Heart right ventricle (tissue), 16 donors: ENCODE measurements around the gene TRMT5. TPM values are rescaled to one million over a fixed set of nuclear protein-coding genes. Genes with fewer than 3 reads are reported as not detected.

ENCODE experiments used
- ATAC-seq, 8 donors: fragments of 200-7000 bp; cut with Tn5 transposase; one replicate each; pipeline ENCODE4 v1.9.1; 2020; ENCODE audit warnings: mild to moderate bottlenecking in 8 of 8, moderate library complexity in 8 of 8, moderate number of reproducible peaks in 1 of 8
- DNase-seq, 2 donors: peaks; one replicate each; pipeline ENCODE4 v3.0.0-alpha.2; 2020
- H3K27ac ChIP-seq, 10 donors: fragments of 200-600 bp; sonication (generic) in 2 of 10; one replicate each; pipeline versions ENCODE4 v1.5.0 to v1.8.0; 2020 to 2022; ENCODE audit warnings: mild to moderate bottlenecking in 3 of 10
- H3K27me3 ChIP-seq, 7 donors: fragments of 200-600 bp; one replicate each; pipeline ENCODE4 v1.8.0; 2021 to 2022; ENCODE audit warnings: mild to moderate bottlenecking in 2 of 7
- H3K36me3 ChIP-seq, 9 donors: fragments of 200-600 bp; sonication (generic) in 1 of 9; one replicate each; pipeline versions ENCODE4 v1.5.0 to v1.8.0; 2020 to 2022; ENCODE audit warnings: mild to moderate bottlenecking in 2 of 9
- H3K4me1 ChIP-seq, 9 donors: fragments of 200-600 bp; sonication (generic) in 1 of 9; one replicate each; pipeline versions ENCODE4 v1.5.0 to v1.8.0; 2020 to 2022; ENCODE audit warnings: mild to moderate bottlenecking in 4 of 9
- H3K4me3 ChIP-seq, 10 donors: fragments of 200-600 bp; sonication (generic) in 2 of 10; one replicate each; pipeline versions ENCODE4 v1.5.0 to v1.8.0; 2020 to 2022; ENCODE audit warnings: mild to moderate bottlenecking in 7 of 10, moderate library complexity in 2 of 10
- H3K9me3 ChIP-seq, 11 donors: fragments of 200-600 bp in 10 of 11; sonication (generic) in 2 of 11; one replicate each; pipeline versions ENCODE4 v1.5.0 to v1.8.0; 2013 to 2022; ENCODE audit warnings: mild to moderate bottlenecking in 2 of 11, control low read depth in 1 of 11, moderate library complexity in 1 of 11
- WGBS, 2 donors: extraction: QIAGEN DNeasy Blood & Tissue Kit; methylation state at CpG; one replicate each; pipeline ENCODE4 v1.1.7; 2013; ENCODE audit warnings: inconsistent platforms in 1 of 2; 5-methylcytosine and 5-hydroxymethylcytosine counted together
- intact Hi-C, 10 donors: fragments of 100-400 bp; cut with DNase I; formaldehyde crosslinking; loops; one replicate each; pipeline versions ENCODE4 v1.11.1 to v1.14.2; 2022
- polyA plus RNA-seq, 2 donors: library from polyadenylated mRNA; stranded (reverse); fragments of 200-250 nt; gene quantifications; one replicate each; pipeline ENCODE4 v1.2.3, GENCODE V29; 2013
- total RNA-seq, 10 donors: library from RNA; stranded (reverse); fragmentation: NEBNext Ultra II Directional in 3 of 10; extraction: Animal tissue kit (Norgen Biotek cat#: 25700) in 3 of 10; gene quantifications; one replicate each; pipeline versions ENCODE4 v1.2.1 to v1.2.4, GENCODE V29; 2021 to 2023
- TF ChIP-seq, protein P1 (sequence below), 9 donors: fragments of 200-600 bp; sonication (generic) in 2 of 9; IDR thresholded peaks; one replicate each; pipeline versions ENCODE4 v1.5.0 to v1.8.0; 2021 to 2022; ENCODE audit warnings: antibody characterized with exemption in 9 of 9, mild to moderate bottlenecking in 5 of 9, moderate library complexity in 1 of 9
- donor health status: Arrhythmogenic right ventricular cardiomyopathy.
- donor health status: ischemic (EF 13 %, LVEDD 7.1; RV severe dilation, severe dysfunction).
- donor health status: healthy with polysubstance abuse.
- donor health status: DM: no; HTN: yes; CAD: no.
- donor health status: DM: no; HTN: no; CAD: no.
- donor health status: ischemic (EF 25% LVEDD 6.9; RV normal size, moderate dysfunction).
- donor health status: ischemic (EF 25% LVEDD 5.7; RV mildly dilated, moderate dysfunction).
- donor health status: healthy.
- donor health status: DM: yes; HTN: yes; CAD: no.
- donor health status: Ischemic cardiomyopathy.
- donor health status: ischemic (EF 35%, LVEDD 5.7; RV mildly dilated, moderate dysfunction).
- donor health status: nonischemic (EF 11% LVEDD 7.7; RV severe dilation, severe dysfunction).
- donor health status: DM: yes; HTN: yes; CAD: no.
- donor health status: PGD.
- donor health status: ischemic (EF 29% LVEDD 5.4; RV normal size, mild dysfunction).
- donor health status: nonischemic (EF 23%, LVEDD 6.1; RV moderate dilation, normal function).

Gene TRMT5
- total and polyA plus RNA-seq, 12 donors: 2.0 to 8.9 (median 6.6) TPM

DNA sequence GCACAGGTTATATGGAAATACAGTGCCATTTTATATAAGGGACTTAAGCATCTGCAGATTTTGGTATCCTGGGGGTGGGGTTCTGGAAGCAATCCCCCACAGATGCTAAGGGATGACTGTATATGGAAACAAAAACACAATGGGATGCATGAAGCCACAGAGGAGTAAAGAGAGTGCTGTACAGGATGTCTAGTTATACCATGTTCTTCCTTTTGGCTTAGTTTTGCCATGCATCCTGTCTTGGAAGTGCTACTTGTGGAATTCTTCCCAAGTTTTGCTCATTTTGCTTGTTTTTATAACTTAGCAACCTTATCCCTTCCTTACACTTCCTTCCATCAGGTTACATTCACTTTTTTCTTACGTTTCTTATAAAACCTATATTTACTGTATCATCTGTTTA is 55.6 kb downstream of the TRMT5 start:
- H3K27ac ChIP-seq: no peak overlapping the region
- ATAC-seq (no peak), DNase-seq (no peak)
- TF ChIP-seq, protein P1, sequence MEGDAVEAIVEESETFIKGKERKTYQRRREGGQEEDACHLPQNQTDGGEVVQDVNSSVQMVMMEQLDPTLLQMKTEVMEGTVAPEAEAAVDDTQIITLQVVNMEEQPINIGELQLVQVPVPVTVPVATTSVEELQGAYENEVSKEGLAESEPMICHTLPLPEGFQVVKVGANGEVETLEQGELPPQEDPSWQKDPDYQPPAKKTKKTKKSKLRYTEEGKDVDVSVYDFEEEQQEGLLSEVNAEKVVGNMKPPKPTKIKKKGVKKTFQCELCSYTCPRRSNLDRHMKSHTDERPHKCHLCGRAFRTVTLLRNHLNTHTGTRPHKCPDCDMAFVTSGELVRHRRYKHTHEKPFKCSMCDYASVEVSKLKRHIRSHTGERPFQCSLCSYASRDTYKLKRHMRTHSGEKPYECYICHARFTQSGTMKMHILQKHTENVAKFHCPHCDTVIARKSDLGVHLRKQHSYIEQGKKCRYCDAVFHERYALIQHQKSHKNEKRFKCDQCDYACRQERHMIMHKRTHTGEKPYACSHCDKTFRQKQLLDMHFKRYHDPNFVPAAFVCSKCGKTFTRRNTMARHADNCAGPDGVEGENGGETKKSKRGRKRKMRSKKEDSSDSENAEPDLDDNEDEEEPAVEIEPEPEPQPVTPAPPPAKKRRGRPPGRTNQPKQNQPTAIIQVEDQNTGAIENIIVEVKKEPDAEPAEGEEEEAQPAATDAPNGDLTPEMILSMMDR (IDR thresholded peaks at IDR 0.05): no peak
- intact Hi-C loops: no loop called here
- H3K27me3 ChIP-seq: no peaks in the 10 kb centered on the region
- no peak overlapping the region for H3K4me3 ChIP-seq
- H3K36me3 ChIP-seq: no peaks in the 10 kb centered on the region
- H3K4me1 ChIP-seq: no peaks in the 10 kb centered on the region
- H3K9me3 ChIP-seq: no peaks in the 10 kb centered on the region
- 58 to 64% methylated on average over 1 of the region's 1 CpG for WGBS, 2 donors

DNA sequence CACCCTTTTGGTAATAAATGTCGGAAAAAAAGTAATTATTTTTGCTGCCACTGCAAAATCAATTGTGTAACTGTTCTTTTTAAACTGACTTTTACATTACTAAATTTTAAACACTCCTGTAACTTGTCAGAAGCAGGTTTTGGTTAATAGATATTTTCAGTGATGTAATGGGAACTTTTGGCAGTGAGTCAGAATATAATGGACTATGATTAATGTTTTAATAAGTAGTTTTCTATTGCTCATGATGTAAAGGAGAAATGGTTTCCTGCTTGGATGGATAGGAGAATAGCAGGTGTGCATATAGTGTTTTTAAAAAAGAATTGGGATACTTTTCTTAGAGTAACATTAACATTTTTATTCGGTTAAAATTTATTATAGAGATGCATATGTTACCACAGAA is 58.8 kb downstream of the TRMT5 start:
- WGBS, 2 donors: 92 to 97% methylated on average over 2 of the region's 2 CpGs
- Histone ChIP-seq H3K36me3 (no peaks in the 10 kb centered on the region), H3K27ac (no peak overlapping the region), H3K4me3 (no peak overlapping the region), H3K4me1 (no peaks in the 10 kb centered on the region), H3K9me3 (no peaks in the 10 kb centered on the region), H3K27me3 (no peaks in the 10 kb centered on the region)
- intact Hi-C loops: no loop called here
- ATAC-seq (no peak), DNase-seq (no peak)
- TF ChIP-seq, protein P1 (IDR thresholded peaks at IDR 0.05): no peak

Other genes with a start within 250 kb of the TRMT5 start
- gene MNAT1, start 246.3 kb downstream of the TRMT5 start, total RNA-seq: 10 to 100 TPM; 22.8 to 35.3 (median 29.9) TPM
- 10 to 100 TPM; 13.9 to 20.5 TPM for gene MNAT1, start 246.3 kb downstream of the TRMT5 start, polyA plus RNA-seq
- 1 to 10 TPM; 2.7 to 8.9 (median 3.6) TPM for gene SLC38A6, start 166 bp upstream of the TRMT5 start, total RNA-seq
- gene SLC38A6, start 166 bp upstream of the TRMT5 start, polyA plus RNA-seq: 1 to 10 TPM; 2.6 to 7.8 TPM